Measurements from ENCODE around the gene DCP1B.

DCP1B gene

GRCh38 chr12:1931642-1932041, 72.6 kb downstream of the DCP1B start:
- H3K27me3 ChIP-seq (replicated peaks in 2 of 5; ENCODE audit: control insufficient read depth in 4 of 5, insufficient read depth in 5 of 5, low read length in 4 of 5), result no peaks in the 10 kb centered on the region
- peaks cover 0 to 31% (median 14%) of the 10 kb centered on the region in 4 experiments for H3K4me1 ChIP-seq (ENCODE audit: control extremely low read depth in 1 of 4, control insufficient read depth in 4 of 4, insufficient read depth in 4 of 4, low read length in 3 of 4)
- POLR2A ChIA-PET, result no interaction called here
- H3K27ac ChIP-seq (ENCODE audit: insufficient read depth in 1 of 2, low read depth in 1 of 2, low read length in 2 of 2, poor library complexity in 1 of 2, severe bottlenecking in 2 of 2), result no peak overlapping the region
- no peaks in the 10 kb centered on the region for H3K9me3 ChIP-seq (ENCODE audit: control extremely low read depth in 1 of 5, control insufficient read depth in 4 of 5, insufficient read depth in 2 of 5, low read depth in 1 of 5, low read length in 4 of 5)
- no peak for DNase-seq
- WGBS (ENCODE audit: insufficient coverage), result 94% methylated on average over 8 of the region's 9 CpGs
- H3K4me3 ChIP-seq (ENCODE audit: control insufficient read depth in 1 of 7, extremely low read depth in 1 of 7, insufficient read depth in 4 of 7, low read depth in 2 of 7, low read length in 6 of 7), result no peak overlapping the region
- CTCF ChIA-PET, result interaction anchor here (1.6 kb wide), 1 partner anchor 8 kb away, joined by 12 read pairs; no protein-coding TSS in a partner anchor
- peaks cover 0 to 1% (median 0%) of the 10 kb centered on the region in 4 experiments for H3K36me3 ChIP-seq (ENCODE audit: control insufficient read depth in 4 of 4, insufficient read depth in 4 of 4, low read length in 3 of 4)

GRCh38 chr12:1930803-1931597, 73.3 kb downstream of the DCP1B start:
- no peaks in the 10 kb centered on the region for H3K36me3 ChIP-seq (ENCODE audit: control insufficient read depth in 4 of 4, insufficient read depth in 4 of 4, low read length in 3 of 4)
- CTCF ChIA-PET, result interaction anchor here (1.0 to 1.6 kb wide), 3 partner anchors 9 to 130 kb away, joined by 3 to 12 read pairs (median 5); no protein-coding TSS in a partner anchor
- POLR2A ChIA-PET, result no interaction called here
- no peak overlapping the region for H3K27ac ChIP-seq (ENCODE audit: insufficient read depth in 1 of 2, low read depth in 1 of 2, low read length in 2 of 2, poor library complexity in 1 of 2, severe bottlenecking in 2 of 2)
- no peaks in the 10 kb centered on the region for H3K9me3 ChIP-seq (ENCODE audit: control extremely low read depth in 1 of 5, control insufficient read depth in 4 of 5, insufficient read depth in 2 of 5, low read depth in 1 of 5, low read length in 4 of 5)
- H3K4me1 ChIP-seq (ENCODE audit: control extremely low read depth in 1 of 4, control insufficient read depth in 4 of 4, insufficient read depth in 4 of 4, low read length in 3 of 4), result peaks cover 0 to 31% (median 14%) of the 10 kb centered on the region in 4 experiments
- H3K27me3 ChIP-seq (replicated peaks in 2 of 5; ENCODE audit: control insufficient read depth in 4 of 5, insufficient read depth in 5 of 5, low read length in 4 of 5), result no peaks in the 10 kb centered on the region
- no peak overlapping the region for H3K4me3 ChIP-seq (ENCODE audit: control insufficient read depth in 1 of 7, extremely low read depth in 1 of 7, insufficient read depth in 4 of 7, low read depth in 2 of 7, low read length in 6 of 7)
- WGBS (ENCODE audit: insufficient coverage), result 84% methylated on average over 26 of the region's 27 CpGs
- DNase-seq, result no peak

- ChIA-PET CTCF (interaction anchor here (0.8 to 2.1 kb wide), 7 partner anchors 9 to 298 kb away, joined by 3 to 12 read pairs (median 4); partner anchors contain the start of gene CACNA2D4), POLR2A (no interaction called here)
- H3K27me3 ChIP-seq (replicated peaks in 2 of 5; ENCODE audit: control insufficient read depth in 4 of 5, insufficient read depth in 5 of 5, low read length in 4 of 5), result no peaks in the 10 kb centered on the region
- WGBS (ENCODE audit: insufficient coverage), result 34% methylated on average over 9 of the region's 11 CpGs
- H3K4me1 ChIP-seq (ENCODE audit: control extremely low read depth in 1 of 4, control insufficient read depth in 4 of 4, insufficient read depth in 4 of 4, low read length in 3 of 4), result peaks cover 0 to 32% (median 14%) of the 10 kb centered on the region in 4 experiments
- H3K9me3 ChIP-seq (ENCODE audit: control extremely low read depth in 1 of 5, control insufficient read depth in 4 of 5, insufficient read depth in 2 of 5, low read depth in 1 of 5, low read length in 4 of 5), result no peaks in the 10 kb centered on the region
- H3K4me3 ChIP-seq (ENCODE audit: control insufficient read depth in 1 of 7, extremely low read depth in 1 of 7, insufficient read depth in 4 of 7, low read depth in 2 of 7, low read length in 6 of 7), result peak overlapping the region in 1 of 7 experiments; percentile 12
- no peak overlapping the region for H3K27ac ChIP-seq (ENCODE audit: insufficient read depth in 1 of 2, low read depth in 1 of 2, low read length in 2 of 2, poor library complexity in 1 of 2, severe bottlenecking in 2 of 2)
- peak in 2 of 3 donors; percentile 28 to 36 for DNase-seq
- H3K36me3 ChIP-seq (ENCODE audit: control insufficient read depth in 4 of 4, insufficient read depth in 4 of 4, low read length in 3 of 4), result no peaks in the 10 kb centered on the region
These were observed 74.1 kb downstream of the DCP1B start for GRCh38 chr12:1929985-1930802.

- Histone ChIP-seq H3K4me1 (ENCODE audit: control extremely low read depth in 1 of 4, control insufficient read depth in 4 of 4, insufficient read depth in 4 of 4, low read length in 3 of 4) (peaks cover 0 to 38% (median 18%) of the 10 kb centered on the region in 4 experiments), H3K9me3 (ENCODE audit: control extremely low read depth in 1 of 5, control insufficient read depth in 4 of 5, insufficient read depth in 2 of 5, low read depth in 1 of 5, low read length in 4 of 5) (no peaks in the 10 kb centered on the region), H3K36me3 (ENCODE audit: control insufficient read depth in 4 of 4, insufficient read depth in 4 of 4, low read length in 3 of 4) (no peaks in the 10 kb centered on the region), H3K27ac (ENCODE audit: insufficient read depth in 1 of 2, low read depth in 1 of 2, low read length in 2 of 2, poor library complexity in 1 of 2, severe bottlenecking in 2 of 2) (no peak overlapping the region), H3K4me3 (ENCODE audit: control insufficient read depth in 1 of 7, extremely low read depth in 1 of 7, insufficient read depth in 4 of 7, low read depth in 2 of 7, low read length in 6 of 7) (no peak overlapping the region), H3K27me3 (replicated peaks in 2 of 5; ENCODE audit: control insufficient read depth in 4 of 5, insufficient read depth in 5 of 5, low read length in 4 of 5) (no peaks in the 10 kb centered on the region)
- ChIA-PET CTCF (interaction anchor here (0.8 to 2.8 kb wide), 6 partner anchors 8 to 297 kb away, joined by 3 to 14 read pairs (median 4); partner anchors contain the start of gene CACNA2D4), POLR2A (no interaction called here)
- WGBS (ENCODE audit: insufficient coverage), result 89% methylated on average over 6 of the region's 11 CpGs
- DNase-seq, result peak in 1 of 3 donors; percentile 30
These were observed 74.8 kb downstream of the DCP1B start for GRCh38 chr12:1929241-1929984.

GRCh38 chr12:1928439-1929121, 75.7 kb downstream of the DCP1B start:
- ChIA-PET CTCF (interaction anchor here (1.6 to 2.8 kb wide), 3 partner anchors 11 to 13 kb away, joined by 5 to 14 read pairs (median 10); partner anchors contain the start of gene CACNA2D4), POLR2A (interaction anchor here (1.4 kb wide), 1 partner anchor 11 kb away, joined by 4 read pairs; no protein-coding TSS in a partner anchor)
- DNase-seq, result no peak
- no peaks in the 10 kb centered on the region for H3K36me3 ChIP-seq (ENCODE audit: control insufficient read depth in 4 of 4, insufficient read depth in 4 of 4, low read length in 3 of 4)
- no peaks in the 10 kb centered on the region for H3K9me3 ChIP-seq (ENCODE audit: control extremely low read depth in 1 of 5, control insufficient read depth in 4 of 5, insufficient read depth in 2 of 5, low read depth in 1 of 5, low read length in 4 of 5)
- no peak overlapping the region for H3K4me3 ChIP-seq (ENCODE audit: control insufficient read depth in 1 of 7, extremely low read depth in 1 of 7, insufficient read depth in 4 of 7, low read depth in 2 of 7, low read length in 6 of 7)
- peaks cover 0 to 38% (median 19%) of the 10 kb centered on the region in 4 experiments for H3K4me1 ChIP-seq (ENCODE audit: control extremely low read depth in 1 of 4, control insufficient read depth in 4 of 4, insufficient read depth in 4 of 4, low read length in 3 of 4)
- no peaks in the 10 kb centered on the region for H3K27me3 ChIP-seq (replicated peaks in 2 of 5; ENCODE audit: control insufficient read depth in 4 of 5, insufficient read depth in 5 of 5, low read length in 4 of 5)
- 97% methylated on average over 19 of the region's 22 CpGs for WGBS (ENCODE audit: insufficient coverage)
- no peak overlapping the region for H3K27ac ChIP-seq (ENCODE audit: insufficient read depth in 1 of 2, low read depth in 1 of 2, low read length in 2 of 2, poor library complexity in 1 of 2, severe bottlenecking in 2 of 2)

- Histone ChIP-seq H3K36me3 (ENCODE audit: control insufficient read depth in 4 of 4, insufficient read depth in 4 of 4, low read length in 3 of 4) (no peaks in the 10 kb centered on the region), H3K4me1 (ENCODE audit: control extremely low read depth in 1 of 4, control insufficient read depth in 4 of 4, insufficient read depth in 4 of 4, low read length in 3 of 4) (peaks cover 0 to 38% (median 19%) of the 10 kb centered on the region in 4 experiments), H3K9me3 (ENCODE audit: control extremely low read depth in 1 of 5, control insufficient read depth in 4 of 5, insufficient read depth in 2 of 5, low read depth in 1 of 5, low read length in 4 of 5) (no peaks in the 10 kb centered on the region), H3K27me3 (replicated peaks in 2 of 5; ENCODE audit: control insufficient read depth in 4 of 5, insufficient read depth in 5 of 5, low read length in 4 of 5) (no peaks in the 10 kb centered on the region), H3K4me3 (ENCODE audit: control insufficient read depth in 1 of 7, extremely low read depth in 1 of 7, insufficient read depth in 4 of 7, low read depth in 2 of 7, low read length in 6 of 7) (no peak overlapping the region), H3K27ac (ENCODE audit: insufficient read depth in 1 of 2, low read depth in 1 of 2, low read length in 2 of 2, poor library complexity in 1 of 2, severe bottlenecking in 2 of 2) (no peak overlapping the region)
- DNase-seq, result no peak
- ChIA-PET CTCF (interaction anchor here (1.6 to 2.8 kb wide), 4 partner anchors 10 to 293 kb away, joined by 4 to 14 read pairs (median 8); partner anchors contain the start of gene CACNA2D4), POLR2A (interaction anchor here (1.4 kb wide), 1 partner anchor 10 kb away, joined by 4 read pairs; no protein-coding TSS in a partner anchor)
- 98% methylated on average over 14 of the region's 15 CpGs for WGBS (ENCODE audit: insufficient coverage)
These were observed 76.4 kb downstream of the DCP1B start for GRCh38 chr12:1927751-1928351.

All from common myeloid progenitor, CD34-positive (primary cell).